Measurements from ENCODE around the gene PCED1A. TPM values are rescaled to one million over a fixed set of nuclear protein-coding genes. Genes with fewer than 3 reads are reported as not detected.

The PCED1A gene
- total and polyA plus RNA-seq, 2 donors (not counting 3 experiments of a cell fraction or from before 2014, with no cell fraction given) = 20.1 to 32.0 TPM

GRCh38 chr20:2817341-2817726, 23.1 kb downstream of the PCED1A start:
- POLR2A ChIA-PET = no interaction called here
- CTCF ChIA-PET = no interaction called here
- H3K4me1 ChIP-seq (ENCODE audit: control insufficient read depth, extremely low read depth, insufficient read depth, low read length) = no peaks in the 10 kb centered on the region
- H4K20me1 ChIP-seq (replicated peaks; ENCODE audit: control insufficient read depth, extremely low read depth, insufficient read depth, low read length) = no peaks in the 10 kb centered on the region
- dilution Hi-C loops (cut with MboI; ENCODE audit: extremely low pct_ligation_motif_present, low sequenced_read_pairs) = no loop called here
- H3K9me3 ChIP-seq (replicated peaks; ENCODE audit: control insufficient read depth, insufficient read depth, low read length) = no peaks in the 10 kb centered on the region
- FAIRE-seq (no peak), DNase-seq (ENCODE audit: low read depth, low spot score) (no peak)
- H2AFZ ChIP-seq (ENCODE audit: low read depth, low read length) = no peak overlapping the region
- no peak for TF ChIP-seq POLR2AphosphoS5 (IDR thresholded peaks at IDR 0.05; ENCODE audit: insufficient read depth, low read depth, low read length)
- no peak for TF ChIP-seq EZH2 (IDR thresholded peaks at IDR 0.05; ENCODE audit: borderline replicate concordance, low read depth, low read length, severe bottlenecking)
- no peak for TF ChIP-seq POLR2A (IDR thresholded peaks at IDR 0.05; ENCODE audit: low read depth, low read length)
- no peak for TF ChIP-seq MAX (IDR thresholded peaks at IDR 0.05; ENCODE audit: insufficient read depth, insufficient read length)
- no peak for TF ChIP-seq MYC (IDR thresholded peaks at IDR 0.05; ENCODE audit: low read depth, low read length)
- TF ChIP-seq FOS (IDR thresholded peaks at IDR 0.05; ENCODE audit: borderline replicate concordance, insufficient read depth, low read length) = no peak
- no peak for TF ChIP-seq JUN (IDR thresholded peaks at IDR 0.05; ENCODE audit: borderline replicate concordance, insufficient read depth, insufficient read length, low read depth)
- TF ChIP-seq CTCF (IDR thresholded peaks at IDR 0.05; ENCODE audit: extremely low read depth in 1 of 2, insufficient read depth in 1 of 2, low read depth in 1 of 2, low read length in 2 of 2) = no peak
- no peak for TF ChIP-seq GATA2 (IDR thresholded peaks at IDR 0.05; ENCODE audit: insufficient read depth, insufficient read length, low read depth, low read length)
- H3K27me3 ChIP-seq (ENCODE audit: control insufficient read depth in 2 of 2, insufficient read depth in 2 of 2, low read length in 2 of 2) = peaks cover 28% of the 10 kb centered on the region in 2 experiments
- H3K27ac ChIP-seq (ENCODE audit: insufficient read depth, low read depth, low read length) = no peak overlapping the region
- no peaks in the 10 kb centered on the region for H3K9me1 ChIP-seq (replicated peaks; ENCODE audit: control insufficient read depth, extremely low read depth, insufficient read depth, low read length)
- H3K36me3 ChIP-seq (ENCODE audit: control insufficient read depth in 2 of 2, extremely low read depth in 1 of 2, insufficient read depth in 2 of 2, low read length in 2 of 2) = no peaks in the 10 kb centered on the region
- no peak overlapping the region for H3K4me3 ChIP-seq (replicated peaks in 1 of 3; ENCODE audit: insufficient read depth in 1 of 3, low read depth in 1 of 3, low read length in 3 of 3)
- no peaks in the 10 kb centered on the region for H3K79me2 ChIP-seq (ENCODE audit: control insufficient read depth, insufficient read depth, low read length)
- no TSS peak for BruUV-seq (replicated peaks)
- H3K9ac ChIP-seq (replicated peaks; ENCODE audit: extremely low read depth, insufficient read depth, low read length) = no peak overlapping the region
- no peak overlapping the region for H3K4me2 ChIP-seq (ENCODE audit: insufficient read depth, low read length)
- intact Hi-C loops (cut with micrococcal nuclease) = no loop called here

Data from endothelial cell of umbilical vein (primary cell).